CD4-positive, alpha-beta T cell (primary cell): ENCODE data around the gene ANGEL1. TPM values are rescaled to one million over a fixed set of nuclear protein-coding genes. Genes with fewer than 3 reads are reported as not detected.
A peak's percentile ranks its signal among the peaks of the same experiment; 100 is the strongest.

Source experiments
- ATAC-seq: fragments of 200-7000 bp; cut with Tn5 transposase; one replicate; pipeline ENCODE4 v1.10.0; 2022; ENCODE audit warnings: mild to moderate bottlenecking; ENCODE audit not compliant: poor library complexity
- CTCF ChIA-PET: fragments of 350-600 bp; sonication (Branson Sonifier 250); formaldehyde crosslinking; loops from one replicate; lab custom pipeline; 2021; ENCODE audit warnings: antibody characterized with exemption, inconsistent platforms; lab: Charles Lee
- POLR2A ChIA-PET: fragments of 350-600 bp; sonication (Branson Sonifier 250); formaldehyde crosslinking; loops from one replicate; lab custom pipeline; 2021; ENCODE audit warnings: antibody characterized with exemption, inconsistent platforms; lab: Charles Lee
- DNase-seq, 14 experiments: peaks; one replicate each; pipeline ENCODE4 v3.0.0-alpha.2; 2013 to 2020; ENCODE audit warnings: mixed read lengths in 2 of 14
- H3K27ac ChIP-seq, 2 donors: one replicate each; pipeline versions ENCODE4 v1.5.1 to v1.7.0; 2013; ENCODE audit warnings: low read length in 2 of 2, low read depth in 1 of 2, mild to moderate bottlenecking in 1 of 2
- H3K27me3 ChIP-seq, 2 experiments: 1 replicate in 1 of 2; 2 replicates in 1 of 2; pipeline versions ENCODE4 v1.6.1 to v1.7.0; 2013; ENCODE audit warnings: low read length in 2 of 2, control low read depth in 1 of 2, mild to moderate bottlenecking in 1 of 2, moderate library complexity in 1 of 2; ENCODE audit not compliant: insufficient read depth in 2 of 2, control insufficient read depth in 1 of 2
- H3K36me3 ChIP-seq: one replicate; pipeline ENCODE4 v1.6.1; 2013; ENCODE audit warnings: low read length, control low read depth; ENCODE audit not compliant: insufficient read depth
- H3K4me1 ChIP-seq: one replicate; pipeline ENCODE4 v1.6.1; 2013; ENCODE audit warnings: low read length, control low read depth; ENCODE audit not compliant: insufficient read depth
- H3K4me3 ChIP-seq: one replicate; pipeline ENCODE4 v1.5.1; 2013; ENCODE audit warnings: mild to moderate bottlenecking, low read length, moderate library complexity
- H3K9me3 ChIP-seq, 2 experiments: 1 replicate in 1 of 2; 2 replicates in 1 of 2; pipeline versions ENCODE4 v1.6.1 to v1.7.0; 2013; ENCODE audit warnings: low read length in 2 of 2, mild to moderate bottlenecking in 2 of 2, control low read depth in 1 of 2, moderate library complexity in 1 of 2; ENCODE audit not compliant: control insufficient read depth in 1 of 2, insufficient read depth in 1 of 2
- H3K27ac Mint-ChIP-seq: one replicate; pipeline ENCODE4 v1.8.0; 2020; ENCODE audit warnings: mixed read lengths
- H3K27me3 Mint-ChIP-seq: one replicate; pipeline ENCODE4 v1.8.0; 2021; ENCODE audit warnings: mixed read lengths
- H3K36me3 Mint-ChIP-seq: one replicate; pipeline ENCODE4 v1.8.0; 2021; ENCODE audit warnings: low read depth, mixed read lengths
- H3K4me1 Mint-ChIP-seq: one replicate; pipeline ENCODE4 v1.8.0; 2021; ENCODE audit warnings: low read depth, mixed read lengths
- H3K4me3 Mint-ChIP-seq: one replicate; pipeline ENCODE4 v1.8.0; 2020; ENCODE audit warnings: mild to moderate bottlenecking, mixed read lengths
- H3K9me3 Mint-ChIP-seq: one replicate; pipeline ENCODE4 v1.8.0; 2020; ENCODE audit warnings: mixed read lengths
- CTCF ChIP-seq: fragments of 200-600 bp; IDR thresholded peaks from one replicate; pipeline ENCODE4 v1.8.0; 2022; ENCODE audit warnings: antibody characterized with exemption, mild to moderate bottlenecking
- intact Hi-C, 2 experiments: fragments of 100-400 bp; cut with DNase I in 1 of 2; cut with micrococcal nuclease in 1 of 2; formaldehyde crosslinking; loops; one replicate each; pipeline versions ENCODE4 v1.15.1 to v1.9.0; 2023 to 2025; cut with DNase I, micrococcal nuclease
- total RNA-seq, 174 experiments: library from RNA in 2 of 174; stranded (reverse) in 2 of 174; gene quantifications; one replicate each; pipeline ENCODE4 v1.2.3 and lab custom pipeline; 2021 to 2026

Gene ANGEL1
- total RNA-seq, 2 experiments from 2014 or later, result 10.1 to 10.4 TPM

DNA sequence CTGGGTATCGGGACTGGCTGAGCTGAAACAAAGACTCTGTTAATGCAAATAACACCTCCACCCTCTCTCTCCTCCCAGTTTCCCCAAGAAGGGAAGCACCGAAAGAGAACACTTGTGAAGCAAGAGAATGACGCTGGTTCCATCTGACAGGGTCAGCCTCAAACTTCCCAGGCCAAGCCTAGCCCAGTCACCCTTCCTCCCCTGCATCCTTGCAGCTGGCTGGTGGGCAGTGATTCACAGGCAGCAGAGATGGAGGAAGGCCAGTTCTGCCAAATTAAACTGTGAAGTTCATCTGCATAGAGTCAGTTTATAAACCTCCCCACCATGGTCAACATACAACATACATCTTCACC is 16.3 kb upstream of the ANGEL1 start:
- Histone ChIP-seq H3K27ac (no peak overlapping the region), H3K4me3 (no peak overlapping the region), H3K9me3 (no peaks in the 10 kb centered on the region), H3K27me3 (no peaks in the 10 kb centered on the region), H3K36me3 (no peaks in the 10 kb centered on the region), H3K4me1 (no peaks in the 10 kb centered on the region)
- Mint-ChIP-seq H3K9me3 (no peaks in the 10 kb centered on the region), H3K4me3 (no peak overlapping the region), H3K27ac (no peak overlapping the region), H3K36me3 (no peaks in the 10 kb centered on the region), H3K4me1 (no peaks in the 10 kb centered on the region), H3K27me3 (peaks cover 9% of the 10 kb centered on the region)
- no peak for ATAC-seq
- intact Hi-C loops, result no loop called here
- ChIA-PET CTCF (no interaction called here), POLR2A (no interaction called here)
- TF ChIP-seq CTCF, result no peak
- peak in 2 of 14 experiments; percentile 22 to 47 for DNase-seq

- POLR2A ChIA-PET, result no interaction called here
- H3K27me3 Mint-ChIP-seq, result peaks cover 7% of the 10 kb centered on the region
- H3K4me1 ChIP-seq, result no peaks in the 10 kb centered on the region
- ATAC-seq (no peak), DNase-seq (no peak)
- CTCF ChIA-PET, result no interaction called here
- no peak overlapping the region for H3K27ac ChIP-seq
- no peaks in the 10 kb centered on the region for H3K36me3 ChIP-seq
- no peaks in the 10 kb centered on the region for H3K9me3 ChIP-seq
- no peaks in the 10 kb centered on the region for H3K4me1 Mint-ChIP-seq
- H3K27me3 ChIP-seq, result no peaks in the 10 kb centered on the region
- TF ChIP-seq CTCF, result no peak
- H3K4me3 ChIP-seq, result no peak overlapping the region
- H3K27ac Mint-ChIP-seq, result no peak overlapping the region
- no peaks in the 10 kb centered on the region for H3K9me3 Mint-ChIP-seq
- H3K36me3 Mint-ChIP-seq, result no peaks in the 10 kb centered on the region
- no peak overlapping the region for H3K4me3 Mint-ChIP-seq
- intact Hi-C loops, result no loop called here
Observed at GRCh38 chr14:76828339-76829012, 15.8 kb upstream of the ANGEL1 start.

DNA sequence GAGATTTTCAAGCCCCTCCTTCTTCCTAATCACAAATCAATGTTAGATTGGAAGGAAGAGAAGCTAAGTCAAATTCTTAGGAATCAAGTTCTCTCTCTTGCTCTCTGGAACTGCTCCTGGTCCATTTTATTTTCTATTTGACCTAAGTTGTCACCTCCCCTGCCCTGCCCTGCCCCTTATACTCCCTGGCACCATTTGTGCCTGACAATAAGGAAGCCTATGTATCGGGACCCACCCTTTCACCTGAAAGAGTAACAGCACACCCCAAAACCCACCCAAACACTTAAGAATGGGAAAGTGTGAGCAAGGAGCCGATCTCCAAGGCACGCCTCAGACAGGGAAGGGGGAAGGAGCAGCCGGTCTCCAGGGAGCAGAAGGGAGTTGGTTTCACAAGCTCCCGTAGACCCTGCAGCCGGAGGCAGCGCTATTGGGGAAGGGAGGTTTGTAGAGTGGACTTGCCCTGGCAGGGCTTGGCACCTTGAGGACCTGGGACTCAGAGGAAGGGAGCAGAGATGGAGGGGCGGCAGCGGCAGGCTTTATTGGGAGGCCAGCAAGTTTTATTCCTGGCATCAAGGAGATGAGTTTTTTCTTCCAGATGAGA is 15.1 kb upstream of the ANGEL1 start:
- no peaks in the 10 kb centered on the region for H3K9me3 ChIP-seq

More for the DNA sequence above, 15.1 kb upstream of the ANGEL1 start:
- Mint-ChIP-seq H3K9me3 (no peaks in the 10 kb centered on the region), H3K4me3 (no peak overlapping the region), H3K36me3 (no peaks in the 10 kb centered on the region), H3K27ac (no peak overlapping the region), H3K4me1 (no peaks in the 10 kb centered on the region), H3K27me3 (peaks cover 12% of the 10 kb centered on the region)
- Histone ChIP-seq H3K4me3 (no peak overlapping the region), H3K4me1 (no peaks in the 10 kb centered on the region), H3K27me3 (no peaks in the 10 kb centered on the region), H3K36me3 (no peaks in the 10 kb centered on the region), H3K27ac (no peak overlapping the region)
- CTCF ChIA-PET, result no interaction called here
- ATAC-seq (no peak), DNase-seq (no peak)
- intact Hi-C loops, result no loop called here
- no peak for TF ChIP-seq CTCF
- POLR2A ChIA-PET, result no interaction called here
